SKM-1 (cell line): ENCODE measurements around the gene TCF12.

ENCODE experiments used
- DNase-seq: peaks from one replicate; lab custom pipeline; 2025; ENCODE audit not compliant: unreplicated experiment; lab: John Stamatoyannopoulos, UW

TCF12 gene

DNA sequence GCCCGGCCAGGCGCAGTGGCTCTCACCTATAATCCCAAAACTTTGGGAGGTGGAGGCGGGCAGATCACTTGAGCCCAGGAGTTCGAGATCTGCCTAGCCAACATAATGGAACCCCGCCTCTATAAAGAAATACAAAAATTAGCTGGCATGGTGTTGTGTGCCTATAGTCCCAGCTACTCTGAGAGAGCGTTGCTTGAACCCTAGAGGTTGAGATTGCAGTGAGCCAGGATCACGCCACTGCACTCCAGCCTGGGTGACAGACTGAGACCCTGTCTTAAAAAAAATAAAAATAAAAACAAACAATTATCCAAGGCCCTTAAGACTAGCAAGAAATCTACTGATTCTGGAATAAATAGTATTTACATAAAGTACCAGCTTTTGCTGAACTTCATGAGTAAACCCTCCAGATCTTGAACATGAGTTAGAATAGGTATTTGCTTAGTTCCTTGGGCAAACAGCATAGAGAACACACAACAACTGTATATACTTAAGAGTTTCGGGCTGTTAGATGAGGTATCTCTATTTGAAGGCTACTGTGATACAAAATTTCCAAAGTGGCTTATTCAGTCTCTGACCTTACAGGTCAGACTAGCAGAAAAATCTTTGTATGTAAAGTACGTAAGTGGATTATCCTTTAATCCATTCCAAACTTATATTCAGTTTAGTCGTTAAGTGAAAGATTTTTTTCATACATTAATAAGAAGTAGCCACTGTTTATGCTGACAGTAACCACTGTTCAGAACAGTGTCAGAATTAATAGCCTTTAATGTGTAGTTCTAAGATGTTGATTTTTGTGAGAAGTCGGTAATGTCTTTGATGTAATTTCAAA is 286.8 kb downstream of the TCF12 start:
- no peak for DNase-seq

DNA sequence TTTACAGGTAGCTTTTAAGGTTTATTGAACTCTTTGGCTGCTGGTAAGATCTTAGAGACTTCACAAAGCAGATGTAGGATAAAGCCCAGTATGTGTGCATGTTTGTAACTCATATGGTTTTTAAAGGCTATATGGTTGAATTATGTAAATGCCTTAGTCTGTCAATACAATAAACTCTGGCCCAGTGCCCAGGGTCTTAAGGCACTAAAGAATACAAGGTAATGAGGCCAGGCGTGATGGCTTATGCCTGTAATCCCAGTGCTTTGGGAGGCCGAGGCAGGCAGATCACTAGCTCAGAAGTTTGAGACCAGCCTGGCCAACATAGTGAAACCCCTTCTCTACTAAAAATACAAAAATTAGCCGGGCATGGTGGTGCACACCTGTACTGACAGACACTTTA is 287.6 kb downstream of the TCF12 start:
- DNase-seq = no peak

DNA sequence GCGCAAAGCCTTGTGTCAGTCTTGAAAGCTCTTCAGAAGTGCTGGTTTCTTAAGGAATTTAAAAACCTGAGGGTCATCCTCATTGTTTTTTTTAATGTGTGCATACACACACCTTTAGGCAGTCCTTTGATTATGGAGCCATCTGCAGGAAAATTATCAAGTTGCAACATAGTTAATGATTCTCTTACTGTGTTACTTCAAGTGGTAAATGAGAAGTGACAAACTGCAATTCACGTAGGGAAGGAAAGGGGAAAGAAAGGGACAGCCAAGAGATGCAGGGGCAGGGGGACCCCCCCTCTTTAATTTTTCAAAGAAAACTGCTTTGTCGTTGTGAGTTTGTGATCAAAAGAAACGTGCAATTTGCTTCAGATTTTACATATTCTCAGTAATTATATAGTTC is 295.4 kb downstream of the TCF12 start:
- no peak for DNase-seq

DNA sequence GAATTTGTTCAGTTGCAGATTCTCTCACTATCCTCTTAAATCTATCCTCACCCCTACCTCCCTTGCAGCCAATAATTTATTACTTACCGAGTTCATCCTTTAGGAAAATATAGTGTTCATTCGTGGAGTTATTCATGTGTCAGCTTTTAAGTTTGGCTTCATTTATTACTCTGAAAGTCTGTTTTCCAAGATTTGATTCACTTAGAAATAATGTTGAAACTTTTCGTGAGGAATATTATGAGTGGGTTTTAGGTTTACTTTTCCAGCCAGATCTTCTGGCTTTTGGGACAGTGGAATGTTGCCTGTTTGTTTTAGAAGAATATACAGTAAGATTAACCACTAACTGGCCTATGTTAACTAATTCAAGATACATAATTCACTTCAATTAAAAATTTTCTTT is 296.9 kb downstream of the TCF12 start:
- no peak for DNase-seq

DNA sequence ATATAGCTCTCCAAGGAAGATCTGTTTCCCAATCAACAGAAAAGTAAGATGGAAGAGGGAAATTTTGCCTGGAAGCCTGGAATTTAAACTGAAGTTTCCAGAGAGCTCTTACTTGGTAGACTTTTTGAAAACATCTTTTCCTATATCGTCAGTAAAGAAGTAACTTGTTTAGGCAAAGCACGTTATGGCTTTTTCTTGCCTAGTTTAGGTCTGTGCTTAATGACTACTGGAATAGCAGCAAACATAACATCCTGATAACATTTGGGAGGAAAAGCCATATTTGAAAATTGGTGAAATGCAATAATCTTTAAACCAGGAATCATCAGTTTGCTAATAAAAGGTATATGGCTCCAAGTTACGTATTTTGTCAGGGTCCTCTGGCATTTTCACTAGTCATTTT is 297.4 kb downstream of the TCF12 start:
- no peak for DNase-seq

DNA sequence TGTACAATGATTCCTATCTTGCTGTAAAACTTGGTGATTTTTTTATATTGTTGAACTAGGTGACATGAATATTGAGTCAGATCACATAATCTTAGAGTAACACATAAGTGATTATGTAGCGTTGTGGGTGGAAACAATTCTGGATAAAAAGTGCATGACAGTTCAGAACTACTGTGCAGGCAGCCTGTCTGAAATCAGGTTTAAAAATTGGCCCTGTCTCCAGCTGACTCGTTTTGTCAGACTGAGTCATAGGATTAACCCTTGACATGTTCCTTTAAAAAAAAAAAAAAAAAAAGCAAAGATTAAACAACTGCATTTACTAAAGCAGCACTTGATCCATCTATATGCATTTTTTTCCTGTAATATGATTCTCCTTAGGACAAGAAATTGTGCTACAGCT is 297.8 kb downstream of the TCF12 start:
- DNase-seq = no peak

DNA sequence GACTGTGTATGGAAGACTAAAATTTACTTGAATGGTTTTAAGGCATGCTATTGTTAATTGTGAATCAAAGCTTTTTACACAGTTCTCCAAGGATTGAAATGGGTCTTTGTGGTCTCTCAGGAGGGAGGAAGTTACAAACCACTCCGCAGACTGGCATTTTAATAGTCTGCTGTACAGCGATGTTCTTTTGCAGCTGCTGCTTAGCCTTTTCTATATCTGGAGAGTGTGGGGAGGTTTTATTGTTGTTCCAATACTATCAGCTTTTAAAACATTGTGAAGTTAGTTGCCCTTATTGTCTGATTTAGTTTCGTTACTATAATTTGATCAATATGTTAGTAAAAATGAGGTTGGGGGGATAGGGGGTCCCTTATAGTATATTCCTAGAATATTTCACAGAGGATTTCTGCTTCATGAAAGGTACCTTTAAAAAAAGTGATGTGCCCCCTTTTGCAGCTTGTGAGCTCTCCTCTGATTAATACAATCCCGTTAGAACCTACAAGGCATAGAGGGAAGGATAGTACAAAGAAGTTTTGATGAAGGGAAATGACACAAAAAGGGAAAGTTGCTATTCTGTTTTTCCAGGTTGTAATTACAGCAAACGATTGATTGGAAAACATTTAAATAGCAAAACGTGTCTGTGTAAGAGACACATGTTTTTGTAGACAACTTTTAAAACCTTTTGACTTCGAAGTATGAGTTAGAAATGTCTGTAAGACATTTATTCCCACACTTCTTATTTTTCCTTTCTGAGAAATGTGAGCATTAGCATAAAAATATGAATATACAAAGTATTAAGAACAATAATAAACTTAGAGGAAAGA is 299.5 kb downstream of the TCF12 start:
- no peak for DNase-seq

DNA sequence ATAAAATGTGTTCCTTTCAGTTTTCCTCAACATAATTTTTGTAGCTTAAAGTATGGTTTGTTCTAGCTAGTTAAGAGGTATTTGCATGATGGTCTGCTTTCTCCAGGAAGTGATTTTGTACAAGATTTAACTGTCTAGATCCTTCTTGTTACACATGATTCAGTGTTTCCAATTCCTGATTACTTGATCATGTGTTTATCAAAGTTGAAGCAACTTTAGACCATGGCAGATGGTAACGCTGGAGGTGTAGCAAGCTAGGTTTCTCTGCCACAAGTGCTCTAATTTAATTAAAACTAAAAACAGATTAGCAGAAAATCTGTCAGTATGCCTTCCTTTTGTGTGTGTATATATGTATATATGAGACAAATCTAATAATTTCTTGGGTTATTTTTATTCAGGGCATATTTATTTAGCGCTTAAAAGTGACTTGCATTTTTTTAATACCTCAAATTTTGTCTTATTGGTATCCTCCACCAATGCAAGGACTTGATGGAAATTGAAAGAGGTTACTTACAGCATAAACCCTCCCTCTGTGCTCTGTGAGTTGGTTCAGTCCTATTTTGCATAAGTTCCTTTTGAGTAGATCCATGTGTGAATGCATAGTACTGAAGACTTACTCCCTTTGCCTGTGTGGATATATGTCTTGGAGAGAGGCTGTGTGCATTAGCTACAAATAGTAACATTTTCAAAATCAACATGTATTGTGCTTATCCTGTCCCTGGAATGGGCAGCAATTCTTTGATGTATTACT is 300.6 kb downstream of the TCF12 start:
- DNase-seq = no peak

DNA sequence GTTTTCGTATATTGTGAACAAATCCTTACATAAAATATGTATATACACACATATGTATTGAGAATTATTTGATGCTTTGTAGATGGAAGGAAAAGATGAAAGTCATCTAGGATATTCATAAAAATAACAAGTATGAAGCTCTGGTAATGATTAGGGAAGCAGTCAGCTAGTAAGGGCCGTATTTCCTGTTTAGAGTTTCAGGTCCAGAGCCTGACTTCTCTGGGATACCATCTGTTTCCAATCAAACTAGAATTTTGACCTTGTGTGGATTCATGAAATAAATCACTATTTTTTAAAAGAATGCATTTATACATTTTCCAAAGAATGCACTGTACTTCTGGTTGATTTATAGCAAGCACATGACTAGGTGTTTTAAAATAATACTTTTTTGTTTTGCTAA is 301.8 kb downstream of the TCF12 start:
- no peak for DNase-seq

DNA sequence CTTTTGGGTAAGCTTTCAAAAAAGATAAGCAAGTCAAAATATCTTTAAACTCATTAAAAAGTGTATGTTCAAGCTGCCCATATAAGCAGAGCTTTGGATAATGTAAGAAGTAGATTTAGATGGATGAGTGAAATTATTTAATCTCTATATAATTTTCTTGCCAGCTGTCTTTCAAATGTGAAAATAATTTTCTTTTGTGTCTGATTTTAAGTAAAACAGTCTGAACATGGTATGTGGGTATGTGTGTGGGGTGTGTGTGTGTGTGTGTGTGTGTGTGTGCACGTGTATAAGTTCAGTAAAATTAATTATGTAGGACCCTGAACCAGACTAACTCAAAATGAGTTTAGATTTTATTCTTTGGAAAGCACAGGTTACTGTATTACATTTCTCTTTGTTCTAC is 302.7 kb downstream of the TCF12 start:
- DNase-seq = no peak

DNA sequence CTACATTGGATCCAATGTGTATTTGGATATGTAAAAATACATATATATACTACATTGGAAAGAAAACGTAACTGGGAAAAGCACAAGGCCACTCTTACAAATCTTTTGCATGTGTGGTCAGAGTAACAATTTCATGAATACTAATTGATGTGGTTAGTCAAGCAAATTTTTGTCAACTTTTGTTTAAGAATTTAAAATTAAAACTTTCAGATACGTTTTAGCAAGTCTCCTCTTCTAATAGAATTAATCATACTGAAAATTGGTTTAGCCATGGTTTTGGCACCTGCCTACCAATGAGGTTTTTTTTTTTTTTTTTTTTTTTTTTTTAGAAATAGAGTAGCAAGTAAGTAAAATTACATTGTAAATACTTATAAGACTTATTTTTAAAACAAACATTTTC is 304.9 kb downstream of the TCF12 start:
- DNase-seq = no peak

DNA sequence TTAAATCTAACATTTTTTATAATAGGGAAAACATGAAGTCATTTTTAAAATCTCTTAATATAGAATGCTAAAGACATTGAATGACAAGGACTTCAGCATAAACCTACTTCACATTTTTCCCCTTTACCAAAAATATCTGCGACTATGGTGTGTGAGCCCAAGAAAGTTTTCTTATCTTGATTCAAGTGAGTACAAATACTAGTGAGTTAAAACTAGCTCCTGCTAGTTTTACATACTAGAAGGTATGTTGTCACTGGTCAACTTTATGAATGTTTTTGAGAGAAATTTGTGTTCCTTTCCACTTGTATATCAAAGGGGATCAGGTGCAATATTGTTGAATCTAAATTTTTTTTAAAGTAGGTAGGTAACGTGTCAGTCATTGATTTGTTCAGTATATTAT is 305.4 kb downstream of the TCF12 start:
- DNase-seq = no peak

DNA sequence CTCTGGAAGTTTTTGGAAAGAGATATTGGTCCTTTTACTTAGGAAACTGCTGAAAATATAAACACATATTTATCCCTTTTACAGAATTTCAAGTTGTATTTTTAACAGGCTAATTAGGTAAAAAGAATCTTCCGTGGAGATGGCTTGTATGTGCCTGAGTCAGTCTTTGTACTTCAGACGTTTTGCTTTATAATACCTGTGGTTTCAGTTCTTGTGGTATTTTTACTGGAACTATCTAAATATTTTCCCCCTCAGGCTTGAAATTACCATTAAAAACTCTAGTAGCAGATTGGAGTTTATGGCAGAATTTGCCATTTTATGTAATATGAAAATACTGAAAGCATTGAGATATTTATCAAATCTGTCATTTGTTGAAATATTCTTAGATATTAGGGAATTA is 306.2 kb downstream of the TCF12 start:
- no peak for DNase-seq

DNA sequence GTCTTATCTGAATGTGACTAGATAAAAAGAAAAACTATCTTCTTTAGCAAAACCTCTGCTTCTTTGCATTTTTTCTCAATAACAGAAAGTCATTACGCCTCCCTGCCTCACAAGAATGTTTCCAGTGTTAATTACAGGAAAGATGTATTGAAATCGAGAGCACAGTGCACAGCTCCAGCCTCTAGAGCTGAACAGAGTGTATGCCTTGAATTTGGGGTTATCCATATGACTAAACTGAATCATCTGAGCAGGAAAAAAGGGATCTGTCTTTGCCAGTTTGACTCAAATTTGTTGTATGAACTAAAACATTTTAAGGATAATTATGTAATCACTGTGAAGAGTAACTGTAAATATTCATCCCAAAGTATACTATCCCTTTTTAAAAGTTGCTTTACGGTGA is 308.7 kb downstream of the TCF12 start:
- DNase-seq = no peak

DNA sequence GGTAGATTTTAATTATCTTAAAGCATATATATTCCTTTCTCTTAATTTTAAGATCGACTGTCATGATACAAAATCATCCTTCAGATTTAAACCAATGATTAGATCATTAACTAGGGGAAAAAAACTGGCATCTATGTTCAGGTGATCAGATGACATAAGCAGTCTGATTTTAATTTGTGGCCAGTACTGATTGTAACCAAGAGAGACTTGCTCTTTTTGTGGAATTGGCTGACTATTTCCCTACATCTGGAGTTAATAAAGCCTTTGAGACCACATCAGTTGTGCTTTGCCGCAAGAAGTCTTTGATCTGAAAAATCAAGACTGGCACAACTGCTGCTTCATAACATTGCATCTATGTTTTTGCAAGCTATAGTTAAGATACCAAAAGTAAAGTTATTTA is 309.5 kb downstream of the TCF12 start:
- DNase-seq = no peak

DNA sequence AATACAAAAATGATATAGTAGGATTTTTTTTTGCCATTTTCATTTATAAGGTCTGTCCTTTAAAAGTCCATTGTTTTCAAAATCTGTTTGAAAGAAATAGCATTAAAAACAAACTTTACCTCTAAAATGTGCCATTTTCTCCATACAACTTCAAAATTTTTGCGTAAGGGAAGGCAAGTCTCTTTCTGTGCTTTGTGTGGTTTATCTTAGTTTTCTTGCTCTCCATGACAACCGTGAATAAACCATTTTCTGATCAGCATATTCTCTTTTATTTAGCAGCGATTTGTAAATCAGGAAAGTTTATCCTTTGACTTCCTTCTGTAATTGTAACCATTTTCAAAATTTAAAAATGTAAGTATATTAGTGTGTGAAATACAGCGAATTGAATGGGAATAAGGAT is 310.0 kb downstream of the TCF12 start:
- no peak for DNase-seq

DNA sequence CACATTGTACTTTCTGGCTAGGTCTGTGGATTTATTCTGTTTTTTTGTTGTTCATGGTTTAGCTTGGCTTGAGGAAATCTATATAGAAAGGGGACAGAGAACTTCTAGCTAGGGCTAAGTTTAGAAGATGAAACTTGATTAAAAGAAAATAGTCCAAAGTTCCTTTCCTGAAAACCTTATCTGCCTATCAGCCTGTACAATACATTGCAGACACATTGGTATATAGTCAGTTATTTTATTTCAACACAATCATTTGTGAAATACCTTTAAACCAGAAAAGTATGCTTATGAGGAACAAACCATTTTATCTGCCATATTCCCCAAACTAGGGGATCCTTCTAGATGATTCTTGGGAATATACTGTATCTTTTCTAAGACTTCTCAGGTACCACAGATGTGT is 310.6 kb downstream of the TCF12 start:
- DNase-seq = no peak

DNA sequence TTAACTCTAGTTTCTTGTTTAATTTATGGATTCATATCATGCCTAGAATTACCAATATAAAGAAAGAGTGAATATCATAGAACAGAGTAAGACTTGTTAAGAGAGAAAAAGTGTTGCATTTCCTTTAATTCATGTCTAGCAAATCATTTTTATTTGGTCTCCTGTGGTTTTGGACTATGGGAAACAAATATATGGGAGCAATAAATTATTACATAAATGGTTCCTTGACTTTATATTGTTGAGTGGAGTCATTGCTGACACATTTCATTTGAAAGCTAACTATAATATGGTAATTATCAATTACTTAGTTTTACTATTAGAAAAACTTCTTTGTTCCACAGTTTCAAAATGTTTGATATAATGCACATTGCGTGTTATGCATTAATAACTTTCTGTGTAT is 313.1 kb downstream of the TCF12 start:
- no peak for DNase-seq

DNA sequence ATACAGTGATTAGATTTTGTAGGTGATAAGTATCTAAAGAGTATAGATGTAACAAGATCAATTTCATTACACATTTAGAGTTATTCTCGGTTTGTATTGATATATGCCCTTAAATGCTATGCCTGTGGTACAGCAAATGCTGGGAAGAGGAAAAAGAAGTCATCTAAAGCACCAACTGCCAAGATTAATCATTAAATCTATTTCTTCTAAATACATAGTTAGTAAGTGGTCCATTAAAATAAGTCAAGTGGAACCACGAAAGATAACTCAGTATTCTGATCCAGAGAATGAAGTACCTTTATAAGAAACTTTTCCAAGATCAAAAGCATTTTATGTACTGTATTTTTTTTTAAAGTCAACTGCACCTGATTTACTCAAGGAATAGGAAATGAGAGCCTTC is 315.7 kb downstream of the TCF12 start:
- DNase-seq = no peak

DNA sequence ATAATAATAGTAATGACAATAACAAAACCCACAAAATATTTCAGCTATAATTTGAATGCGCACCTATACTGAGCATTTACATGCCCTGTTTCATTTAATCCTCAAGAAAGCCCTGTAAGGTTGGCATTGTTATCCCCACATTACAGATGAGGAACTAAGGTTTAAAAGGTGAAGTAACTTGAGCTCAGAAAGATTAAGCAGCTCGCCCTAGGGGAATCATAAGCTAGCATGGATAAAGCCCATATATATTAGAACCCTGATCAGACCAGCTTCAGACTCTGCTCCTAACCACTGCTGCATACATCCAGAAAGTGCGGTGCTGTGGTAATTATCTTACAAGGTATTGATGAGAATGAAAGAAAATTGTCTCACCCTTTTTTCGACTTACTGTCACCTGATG is 316.7 kb downstream of the TCF12 start:
- DNase-seq = no peak

DNA sequence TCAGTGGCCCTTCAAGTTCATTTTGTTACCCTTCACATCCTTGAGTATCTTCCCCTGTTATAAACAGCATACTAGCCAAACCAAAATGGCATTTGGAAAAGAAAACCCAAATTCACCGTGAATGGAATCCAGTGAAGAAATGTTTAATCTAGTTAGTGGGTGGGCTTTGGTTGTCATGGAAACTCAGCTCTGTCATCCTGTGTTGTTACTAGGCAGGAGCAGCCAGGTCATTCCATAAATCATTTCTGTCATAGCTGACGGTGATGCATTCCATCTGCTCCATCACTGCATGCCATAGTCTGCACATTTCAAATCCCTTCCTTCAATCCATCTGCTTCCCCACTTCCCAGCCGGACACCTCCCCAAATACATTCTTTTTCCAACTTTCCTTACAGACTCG is 317.4 kb downstream of the TCF12 start:
- no peak for DNase-seq
